ENCODE data around the gene GPSM1.

GPSM1 gene

GRCh38 chr9:136329636-136330405, 2.5 kb downstream of the GPSM1 start:
- TF ChIP-seq CTCF (IDR thresholded peaks at IDR 0.05; ENCODE audit: insufficient read depth, low read length, poor library complexity, severe bottlenecking), result no peak
- Histone ChIP-seq H3K27me3 (replicated peaks; ENCODE audit: control insufficient read depth, insufficient read depth, low read length) (peaks cover 3% of the 10 kb centered on the region), H3K4me3 (replicated peaks; ENCODE audit: low read depth, low read length) (no peak overlapping the region), H3K36me3 (ENCODE audit: control insufficient read depth, insufficient read depth, low read length) (no peaks in the 10 kb centered on the region)
- DNase-seq (ENCODE audit: extremely low read depth, insufficient read length), result no peak

- H3K36me3 ChIP-seq (ENCODE audit: control insufficient read depth, insufficient read depth, low read length), result no peaks in the 10 kb centered on the region
- no peak for TF ChIP-seq CTCF (IDR thresholded peaks at IDR 0.05; ENCODE audit: insufficient read depth, low read length, poor library complexity, severe bottlenecking)
- no peak overlapping the region for H3K4me3 ChIP-seq (replicated peaks; ENCODE audit: low read depth, low read length)
- no peak for DNase-seq (ENCODE audit: extremely low read depth, insufficient read length)
- no peaks in the 10 kb centered on the region; the same call in none of the 2 replicates for H3K27me3 ChIP-seq (replicated peaks; ENCODE audit: control insufficient read depth, insufficient read depth, low read length)
Observed at GRCh38 chr9:136330406-136330990, 3.2 kb downstream of the GPSM1 start.

- H3K36me3 ChIP-seq (ENCODE audit: control insufficient read depth, insufficient read depth, low read length), result no peaks in the 10 kb centered on the region
- no peak for DNase-seq (ENCODE audit: extremely low read depth, insufficient read length)
- no peak overlapping the region for H3K4me3 ChIP-seq (replicated peaks; ENCODE audit: low read depth, low read length)
- H3K27me3 ChIP-seq (replicated peaks; ENCODE audit: control insufficient read depth, insufficient read depth, low read length), result no peaks in the 10 kb centered on the region; the same call in none of the 2 replicates
- TF ChIP-seq CTCF (IDR thresholded peaks at IDR 0.05; ENCODE audit: insufficient read depth, low read length, poor library complexity, severe bottlenecking), result no peak
Observed at GRCh38 chr9:136331030-136331429, 3.7 kb downstream of the GPSM1 start.

- TF ChIP-seq CTCF (IDR thresholded peaks at IDR 0.05; ENCODE audit: insufficient read depth, low read length, poor library complexity, severe bottlenecking), result no peak
- Histone ChIP-seq H3K4me3 (replicated peaks; ENCODE audit: low read depth, low read length) (no peak overlapping the region), H3K36me3 (ENCODE audit: control insufficient read depth, insufficient read depth, low read length) (no peaks in the 10 kb centered on the region), H3K27me3 (replicated peaks; ENCODE audit: control insufficient read depth, insufficient read depth, low read length) (no peaks in the 10 kb centered on the region; the same call in none of the 2 replicates)
- DNase-seq (ENCODE audit: extremely low read depth, insufficient read length), result no peak
Observed at GRCh38 chr9:136331556-136332481, 4.5 kb downstream of the GPSM1 start.

- no peaks in the 10 kb centered on the region for H3K36me3 ChIP-seq (ENCODE audit: control insufficient read depth, insufficient read depth, low read length)
- no peak for TF ChIP-seq CTCF (IDR thresholded peaks at IDR 0.05; ENCODE audit: insufficient read depth, low read length, poor library complexity, severe bottlenecking)
- no peaks in the 10 kb centered on the region; the same call in none of the 2 replicates for H3K27me3 ChIP-seq (replicated peaks; ENCODE audit: control insufficient read depth, insufficient read depth, low read length)
- no peak overlapping the region for H3K4me3 ChIP-seq (replicated peaks; ENCODE audit: low read depth, low read length)
- no peak for DNase-seq (ENCODE audit: extremely low read depth, insufficient read length)
Observed at GRCh38 chr9:136332482-136332983, 5.2 kb downstream of the GPSM1 start.

All from GM06990 (cell line).